Osteocyte (in vitro differentiated cells): ENCODE measurements around the gene NINJ2. TPM values are rescaled to one million over a fixed set of nuclear protein-coding genes. Genes with fewer than 3 reads are reported as not detected.

Source experiments
- DNase-seq: peaks from one replicate; pipeline ENCODE4 v3.0.0; 2021; ENCODE audit warnings: mixed read lengths; ENCODE audit not compliant: unreplicated experiment; ENCODE audit errors: extremely low spot score
- H3K27ac Mint-ChIP-seq: one replicate; pipeline ENCODE4 v1.8.0; 2021; ENCODE audit warnings: mild to moderate bottlenecking, mixed read lengths; ENCODE audit not compliant: unreplicated experiment
- H3K27me3 Mint-ChIP-seq: one replicate; pipeline ENCODE4 v1.8.0; 2021; ENCODE audit warnings: mixed read lengths; ENCODE audit not compliant: unreplicated experiment
- H3K36me3 Mint-ChIP-seq: one replicate; pipeline ENCODE4 v1.8.0; 2021; ENCODE audit warnings: mixed read lengths; ENCODE audit not compliant: unreplicated experiment
- H3K4me1 Mint-ChIP-seq: one replicate; pipeline ENCODE4 v1.8.0; 2021; ENCODE audit warnings: mixed read lengths; ENCODE audit not compliant: unreplicated experiment
- H3K4me3 Mint-ChIP-seq: one replicate; pipeline ENCODE4 v1.8.0; 2021; ENCODE audit warnings: mild to moderate bottlenecking, moderate library complexity, mixed read lengths; ENCODE audit not compliant: unreplicated experiment
- H3K9me3 Mint-ChIP-seq: one replicate; pipeline ENCODE4 v1.8.0; 2021; ENCODE audit warnings: mixed read lengths; ENCODE audit not compliant: unreplicated experiment
- total RNA-seq: library from RNA; stranded (reverse); gene quantifications from 2 replicates; pipeline ENCODE4 v1.2.1, GENCODE V29; 2021
- TF ChIP-seq, protein P1 (sequence below): fragments of 200-600 bp; sonication (generic); IDR thresholded peaks from 2 replicates; pipeline ENCODE4 v1.5.0; 2021; ENCODE audit warnings: antibody characterized with exemption, mild to moderate bottlenecking, moderate library complexity

NINJ2 gene
- total RNA-seq, 1 donor from 2014 or later, result 2.3 TPM

DNA sequence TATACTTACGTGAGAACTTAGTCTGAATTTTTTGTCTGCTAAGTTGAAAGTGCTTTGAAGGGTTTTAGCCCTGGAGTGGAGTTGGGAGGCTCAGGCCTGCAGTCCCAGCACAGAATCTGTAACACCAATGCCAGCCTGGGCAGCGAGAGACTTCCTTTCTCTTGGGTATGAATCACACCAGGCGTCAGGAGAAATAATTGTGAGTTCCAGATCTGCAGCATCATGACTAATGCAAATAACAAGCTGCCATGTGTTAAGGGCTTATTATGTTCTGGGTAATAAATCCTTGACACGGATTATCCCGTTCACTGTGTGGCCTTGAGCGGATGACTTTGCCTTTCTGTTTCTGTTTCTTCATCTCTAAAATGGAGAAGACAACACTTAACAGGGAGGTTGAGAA, 132.9 kb downstream of the NINJ2 start:
- peaks cover 9% of the 10 kb centered on the region for H3K27me3 Mint-ChIP-seq
- no peak for DNase-seq
- peaks cover 4% of the 10 kb centered on the region for H3K36me3 Mint-ChIP-seq
- no peak overlapping the region for H3K27ac Mint-ChIP-seq
- peaks cover 13% of the 10 kb centered on the region for H3K9me3 Mint-ChIP-seq
- TF ChIP-seq, protein P1, sequence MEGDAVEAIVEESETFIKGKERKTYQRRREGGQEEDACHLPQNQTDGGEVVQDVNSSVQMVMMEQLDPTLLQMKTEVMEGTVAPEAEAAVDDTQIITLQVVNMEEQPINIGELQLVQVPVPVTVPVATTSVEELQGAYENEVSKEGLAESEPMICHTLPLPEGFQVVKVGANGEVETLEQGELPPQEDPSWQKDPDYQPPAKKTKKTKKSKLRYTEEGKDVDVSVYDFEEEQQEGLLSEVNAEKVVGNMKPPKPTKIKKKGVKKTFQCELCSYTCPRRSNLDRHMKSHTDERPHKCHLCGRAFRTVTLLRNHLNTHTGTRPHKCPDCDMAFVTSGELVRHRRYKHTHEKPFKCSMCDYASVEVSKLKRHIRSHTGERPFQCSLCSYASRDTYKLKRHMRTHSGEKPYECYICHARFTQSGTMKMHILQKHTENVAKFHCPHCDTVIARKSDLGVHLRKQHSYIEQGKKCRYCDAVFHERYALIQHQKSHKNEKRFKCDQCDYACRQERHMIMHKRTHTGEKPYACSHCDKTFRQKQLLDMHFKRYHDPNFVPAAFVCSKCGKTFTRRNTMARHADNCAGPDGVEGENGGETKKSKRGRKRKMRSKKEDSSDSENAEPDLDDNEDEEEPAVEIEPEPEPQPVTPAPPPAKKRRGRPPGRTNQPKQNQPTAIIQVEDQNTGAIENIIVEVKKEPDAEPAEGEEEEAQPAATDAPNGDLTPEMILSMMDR, result no peak
- H3K4me1 Mint-ChIP-seq, result no peaks in the 10 kb centered on the region
- no peak overlapping the region for H3K4me3 Mint-ChIP-seq

DNA sequence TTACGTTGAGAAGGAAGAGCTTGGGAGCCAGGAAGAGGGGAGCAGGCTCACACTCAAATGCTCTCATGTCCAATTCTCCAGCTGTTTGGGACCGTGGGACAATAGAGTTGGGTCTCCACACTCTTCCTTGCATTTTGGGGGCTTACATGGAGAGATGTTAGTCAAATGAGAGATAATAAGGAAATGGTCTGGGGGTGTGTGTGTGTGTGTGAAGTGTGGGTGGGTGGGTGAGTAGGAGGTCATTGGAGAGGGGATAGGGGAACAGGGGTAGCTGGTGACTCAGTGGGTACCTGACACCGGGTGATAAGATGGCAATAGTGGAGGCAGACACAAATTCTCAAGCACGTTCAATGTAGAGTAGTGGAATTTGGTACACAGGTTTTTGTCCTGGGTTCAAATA, 135.5 kb downstream of the NINJ2 start:
- TF ChIP-seq, protein P1, result no peak
- Mint-ChIP-seq H3K27ac (no peak overlapping the region), H3K9me3 (peaks cover 13% of the 10 kb centered on the region), H3K4me3 (no peak overlapping the region), H3K27me3 (peaks cover 9% of the 10 kb centered on the region), H3K36me3 (peaks cover 4% of the 10 kb centered on the region), H3K4me1 (no peaks in the 10 kb centered on the region)
- no peak for DNase-seq

- peaks cover 12% of the 10 kb centered on the region for H3K27me3 Mint-ChIP-seq
- H3K27ac Mint-ChIP-seq, result no peak overlapping the region
- TF ChIP-seq, protein P1, result no peak
- no peak overlapping the region for H3K4me3 Mint-ChIP-seq
- H3K36me3 Mint-ChIP-seq, result peaks cover 3% of the 10 kb centered on the region
- DNase-seq, result no peak
- peaks cover 8% of the 10 kb centered on the region for H3K9me3 Mint-ChIP-seq
- H3K4me1 Mint-ChIP-seq, result no peaks in the 10 kb centered on the region
These were observed 136.0 kb downstream of the NINJ2 start for GRCh38 chr12:527241-527640.

DNA sequence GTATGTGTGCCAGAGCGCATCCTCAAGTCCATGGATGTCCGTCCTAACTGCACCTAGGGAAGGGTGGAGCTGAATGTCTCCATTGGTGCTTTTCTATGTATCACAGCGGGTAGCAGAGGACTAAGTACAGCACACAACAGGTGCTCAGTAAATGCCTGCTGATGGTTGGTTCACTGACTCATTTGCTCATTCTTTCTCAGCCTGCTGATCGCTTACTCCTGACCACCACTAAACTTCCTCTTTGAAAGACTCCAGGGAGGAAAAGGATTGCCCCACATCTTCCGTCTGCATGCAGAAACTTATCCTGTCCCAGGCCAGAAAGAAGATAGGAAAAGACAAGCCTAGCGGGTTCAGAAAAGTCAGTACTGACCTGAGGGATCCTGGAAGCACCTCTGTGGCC, 137.2 kb downstream of the NINJ2 start:
- peaks cover 19% of the 10 kb centered on the region for H3K27me3 Mint-ChIP-seq
- no peak for DNase-seq
- peaks cover 5% of the 10 kb centered on the region for H3K9me3 Mint-ChIP-seq
- H3K36me3 Mint-ChIP-seq, result no peaks in the 10 kb centered on the region
- H3K27ac Mint-ChIP-seq, result no peak overlapping the region
- no peak overlapping the region for H3K4me3 Mint-ChIP-seq
- TF ChIP-seq, protein P1, result no peak
- H3K4me1 Mint-ChIP-seq, result no peaks in the 10 kb centered on the region

- no peaks in the 10 kb centered on the region for H3K4me1 Mint-ChIP-seq
- H3K9me3 Mint-ChIP-seq, result peaks cover 5% of the 10 kb centered on the region
- peaks cover 36% of the 10 kb centered on the region for H3K27me3 Mint-ChIP-seq
- no peak overlapping the region for H3K27ac Mint-ChIP-seq
- H3K4me3 Mint-ChIP-seq, result no peak overlapping the region
- no peaks in the 10 kb centered on the region for H3K36me3 Mint-ChIP-seq
- TF ChIP-seq, protein P1, result no peak
- no peak for DNase-seq
These were observed 138.9 kb downstream of the NINJ2 start for GRCh38 chr12:524167-524951.
